ENCODE measurements around the gene ERC1. TPM values are rescaled to one million over a fixed set of nuclear protein-coding genes. Genes with fewer than 3 reads are reported as not detected.
A peak's percentile ranks its signal among the peaks of the same experiment; 100 is the strongest.

The ERC1 gene
- total RNA-seq, 4 donors from 2014 or later, result 50.0 to 88.1 (median 59.7) TPM

- Histone ChIP-seq H3K4me3 (peak overlapping the region in 1 of 4 donors; percentile 16), H3K9me3 (no peaks in the 10 kb centered on the region), H3K4me1 (peaks cover 0 to 28% (median 24%) of the 10 kb centered on the region in 4 donors), H3K27me3 (no peaks in the 10 kb centered on the region), H3K27ac (replicated peaks in 1 of 4) (no peak overlapping the region), H3K36me3 (no peaks in the 10 kb centered on the region)
- no peak for DNase-seq (ENCODE audit: extremely low spot score)
- WGBS, result 39% methylated on average over 2 of the region's 6 CpGs
- intact Hi-C loops (cut with DNase I), result no loop called here
- TF ChIP-seq POLR2AphosphoS5 (IDR thresholded peaks at IDR 0.05) (no peak), EP300 (IDR thresholded peaks at IDR 0.05) (no peak), POLR2A (IDR thresholded peaks at IDR 0.05; ENCODE audit: low read depth) (no peak), CTCF (IDR thresholded peaks at IDR 0.05) (no peak)
Measured at GRCh38 chr12:1502379-1502720, 511.3 kb downstream of the ERC1 start.

- peak in 1 of 3 experiments; percentile 12 for TF ChIP-seq CTCF (IDR thresholded peaks at IDR 0.05)
- no peak for TF ChIP-seq POLR2AphosphoS5 (IDR thresholded peaks at IDR 0.05)
- TF ChIP-seq EP300 (IDR thresholded peaks at IDR 0.05), result no peak
- TF ChIP-seq POLR2A (IDR thresholded peaks at IDR 0.05; ENCODE audit: low read depth), result no peak
- Histone ChIP-seq H3K4me1 (peaks cover 0 to 24% (median 23%) of the 10 kb centered on the region in 4 donors), H3K36me3 (no peaks in the 10 kb centered on the region), H3K27ac (replicated peaks in 1 of 4) (no peak overlapping the region), H3K27me3 (no peaks in the 10 kb centered on the region), H3K9me3 (no peaks in the 10 kb centered on the region), H3K4me3 (peak overlapping the region in 1 of 4 donors; percentile 16)
- WGBS, result 24% methylated on average over 9 of the region's 13 CpGs
- DNase-seq (ENCODE audit: extremely low spot score), result no peak
- intact Hi-C loops (cut with DNase I), result no loop called here
Measured at GRCh38 chr12:1502831-1503230, 511.8 kb downstream of the ERC1 start.

GRCh38 chr12:1503281-1503711 lies 512.3 kb downstream of the ERC1 start:
- intact Hi-C loops (cut with DNase I), result no loop called here
- no peak for DNase-seq (ENCODE audit: extremely low spot score)
- WGBS, result 84% methylated on average over 16 of the region's 22 CpGs
- no peak for TF ChIP-seq POLR2AphosphoS5 (IDR thresholded peaks at IDR 0.05)
- TF ChIP-seq EP300 (IDR thresholded peaks at IDR 0.05), result no peak
- TF ChIP-seq POLR2A (IDR thresholded peaks at IDR 0.05; ENCODE audit: low read depth), result no peak
- no peak for TF ChIP-seq CTCF (IDR thresholded peaks at IDR 0.05)
- Histone ChIP-seq H3K9me3 (no peaks in the 10 kb centered on the region), H3K27ac (replicated peaks in 1 of 4) (no peak overlapping the region), H3K4me3 (no peak overlapping the region), H3K27me3 (no peaks in the 10 kb centered on the region), H3K4me1 (peaks cover 0 to 24% (median 23%) of the 10 kb centered on the region in 4 donors), H3K36me3 (no peaks in the 10 kb centered on the region)

- H3K27ac ChIP-seq (replicated peaks in 1 of 4), result no peak overlapping the region
- no peaks in the 10 kb centered on the region for H3K36me3 ChIP-seq
- no peak overlapping the region for H3K4me3 ChIP-seq
- H3K27me3 ChIP-seq, result no peaks in the 10 kb centered on the region
- intact Hi-C loops (cut with DNase I), result no loop called here
- DNase-seq (ENCODE audit: extremely low spot score), result no peak
- TF ChIP-seq CTCF (IDR thresholded peaks at IDR 0.05), result no peak
- no peak for TF ChIP-seq POLR2AphosphoS5 (IDR thresholded peaks at IDR 0.05)
- no peak for TF ChIP-seq EP300 (IDR thresholded peaks at IDR 0.05)
- no peak for TF ChIP-seq POLR2A (IDR thresholded peaks at IDR 0.05; ENCODE audit: low read depth)
- no peaks in the 10 kb centered on the region for H3K9me3 ChIP-seq
- 88% methylated on average over 16 of the region's 16 CpGs for WGBS
- H3K4me1 ChIP-seq, result peaks cover 0 to 24% (median 23%) of the 10 kb centered on the region in 4 donors
Measured at GRCh38 chr12:1504304-1504894, 513.4 kb downstream of the ERC1 start.

GRCh38 chr12:1504895-1505311 lies 513.9 kb downstream of the ERC1 start:
- Histone ChIP-seq H3K4me3 (no peak overlapping the region), H3K9me3 (no peaks in the 10 kb centered on the region), H3K4me1 (peaks cover 0 to 24% (median 21%) of the 10 kb centered on the region in 4 donors), H3K27ac (replicated peaks in 1 of 4) (no peak overlapping the region), H3K27me3 (no peaks in the 10 kb centered on the region), H3K36me3 (no peaks in the 10 kb centered on the region)
- intact Hi-C loops (cut with DNase I), result no loop called here
- WGBS, result 79% methylated on average over 14 of the region's 14 CpGs
- TF ChIP-seq POLR2AphosphoS5 (IDR thresholded peaks at IDR 0.05) (no peak), POLR2A (IDR thresholded peaks at IDR 0.05; ENCODE audit: low read depth) (no peak), EP300 (IDR thresholded peaks at IDR 0.05) (no peak), CTCF (IDR thresholded peaks at IDR 0.05) (no peak)
- no peak for DNase-seq (ENCODE audit: extremely low spot score)

All from esophagus muscularis mucosa (tissue), 4 donors.